H1 (cell line): Measurements from ENCODE around the gene CEP250. TPM values are rescaled to one million over a fixed set of nuclear protein-coding genes. Genes with fewer than 3 reads are reported as not detected.

Experiments
- CTCF ChIA-PET: fragments of 300-600 bp; sonication (Branson Sonifier 250); formaldehyde crosslinking; loops from one replicate; lab custom pipeline; 2021; ENCODE audit not compliant: partially characterized antibody; lab: Charles Lee
- POLR2A ChIA-PET: fragments of 300-600 bp; sonication (Branson Sonifier 250); formaldehyde crosslinking; loops from one replicate; lab custom pipeline; 2021; ENCODE audit warnings: inconsistent platforms; ENCODE audit not compliant: partially characterized antibody; lab: Charles Lee
- DNase-seq, 2 experiments: peaks; one replicate each; pipeline versions ENCODE4 v3.0.0 to v3.0.0-alpha.2; 2010 to 2022; ENCODE audit warnings: low spot score in 2 of 2, low read depth in 1 of 2, mixed read lengths in 1 of 2
- FAIRE-seq: peaks from 2 replicates; lab custom pipeline; 2011; peaks lifted over from hg19 to GRCh38; lab: Jason Lieb, UNC
- H2AFZ ChIP-seq: 2 replicates; pipeline ENCODE4 v1.8.1; 2012; ENCODE audit warnings: low read length, inconsistent platforms
- H2AK5ac ChIP-seq: 2 replicates; pipeline ENCODE4 v1.6.1; 2013; ENCODE audit warnings: low read depth, low read length
- H2BK120ac ChIP-seq: replicated peaks from 2 replicates; pipeline ENCODE3; 2013; ENCODE audit warnings: low read depth, low read length, inconsistent platforms
- H2BK12ac ChIP-seq: 2 replicates; pipeline ENCODE4 v1.6.1; 2013; ENCODE audit warnings: low read depth, low read length
- H2BK15ac ChIP-seq: 2 replicates; pipeline ENCODE4 v1.6.1; 2013; ENCODE audit warnings: low read length
- H2BK20ac ChIP-seq: 2 replicates; pipeline ENCODE4 v1.6.1; 2013; ENCODE audit warnings: low read length
- H2BK5ac ChIP-seq: 2 replicates; pipeline ENCODE4 v1.6.1; 2013; ENCODE audit warnings: low read depth, low read length
- H3K14ac ChIP-seq: 2 replicates; pipeline ENCODE4 v1.6.1; 2013; ENCODE audit warnings: inconsistent platforms; ENCODE audit not compliant: insufficient read length
- H3K18ac ChIP-seq: 2 replicates; pipeline ENCODE4 v1.6.1; 2013; ENCODE audit warnings: low read length; ENCODE audit errors: extremely low read depth
- H3K23ac ChIP-seq: 2 replicates; pipeline ENCODE4 v1.6.1; 2013; ENCODE audit warnings: inconsistent platforms; ENCODE audit not compliant: insufficient read length
- H3K23me2 ChIP-seq: 2 replicates; pipeline ENCODE4 v1.6.1; 2013; ENCODE audit warnings: low read depth, low read length
- H3K27ac ChIP-seq: 2 replicates; pipeline ENCODE4 v1.6.1; 2011; ENCODE audit warnings: low read depth, low read length, inconsistent platforms
- H3K27me3 ChIP-seq, 4 experiments: replicated peaks in 1 of 4; 1 replicate in 1 of 4; 2 replicates in 3 of 4; pipeline versions ENCODE4 v1.6.1 to v1.8.1; 2011 to 2013; ENCODE audit warnings: low read length in 3 of 4, mild to moderate bottlenecking in 3 of 4, inconsistent platforms in 2 of 4, mixed read lengths in 2 of 4, moderate library complexity in 1 of 4; ENCODE audit not compliant: control insufficient read depth in 3 of 4, insufficient read depth in 3 of 4; ENCODE audit errors: extremely low read depth in 1 of 4
- H3K36me3 ChIP-seq, 4 experiments: 2 replicates each; pipeline versions ENCODE4 v1.6.1 to v1.8.1; 2011 to 2013; ENCODE audit warnings: mild to moderate bottlenecking in 4 of 4, low read length in 3 of 4, moderate library complexity in 2 of 4, control low read depth in 1 of 4, inconsistent platforms in 1 of 4; ENCODE audit not compliant: insufficient read depth in 4 of 4, control insufficient read depth in 2 of 4
- H3K4ac ChIP-seq: replicated peaks from 2 replicates; pipeline ENCODE3; 2013; ENCODE audit warnings: low read length, low read depth, mixed read lengths, inconsistent platforms; ENCODE audit not compliant: insufficient read length
- H3K4me1 ChIP-seq, 4 experiments: replicated peaks in 1 of 4; 1 replicate in 1 of 4; 2 replicates in 3 of 4; pipeline versions ENCODE4 v1.6.1 to v1.8.1; 2011 to 2013; ENCODE audit warnings: low read length in 3 of 4, inconsistent platforms in 2 of 4, mixed read lengths in 1 of 4; ENCODE audit not compliant: insufficient read depth in 4 of 4, control insufficient read depth in 3 of 4
- H3K4me2 ChIP-seq, 2 experiments: 2 replicates each; pipeline versions ENCODE4 v1.6.1 to v1.8.1; 2011 to 2013; ENCODE audit warnings: low read depth in 2 of 2, low read length in 2 of 2, control low read depth in 1 of 2, inconsistent platforms in 1 of 2, mild to moderate bottlenecking in 1 of 2; ENCODE audit not compliant: insufficient read depth in 1 of 2
- H3K4me3 ChIP-seq, 4 experiments: fragments of 200-600, 300-600 bp in 1 of 4; sonication (generic), shearing (Covaris generic), sonication (Bioruptor Twin) in 1 of 4; 2 replicates each; pipeline versions ENCODE4 v1.5.1 to v1.8.1; 2011 to 2016; ENCODE audit warnings: low read length in 4 of 4, low read depth in 3 of 4, control low read depth in 2 of 4, inconsistent platforms in 2 of 4, mild to moderate bottlenecking in 2 of 4, mixed read lengths in 1 of 4, moderate library complexity in 1 of 4; ENCODE audit not compliant: insufficient read depth in 2 of 4; ENCODE audit errors: extremely low read depth in 1 of 4
- H3K56ac ChIP-seq: replicated peaks from 2 replicates; pipeline ENCODE3; 2013; ENCODE audit warnings: low read depth, mild to moderate bottlenecking, mixed read lengths, low read length, inconsistent platforms; ENCODE audit not compliant: insufficient read length
- H3K79me1 ChIP-seq: 2 replicates; pipeline ENCODE4 v1.6.1; 2013; ENCODE audit warnings: low read depth, low read length, control low read depth
- H3K79me2 ChIP-seq, 2 experiments: 2 replicates each; pipeline versions ENCODE4 v1.6.1 to v1.8.1; 2012 to 2013; ENCODE audit warnings: low read length in 2 of 2, mild to moderate bottlenecking in 2 of 2, inconsistent platforms in 1 of 2; ENCODE audit not compliant: insufficient read depth in 2 of 2, control insufficient read depth in 1 of 2
- H3K9ac ChIP-seq, 4 experiments: replicated peaks in 1 of 4; 1 replicate in 1 of 4; 2 replicates in 3 of 4; pipeline versions ENCODE4 v1.6.1 to v1.8.1; 2011 to 2013; ENCODE audit warnings: low read depth in 3 of 4, low read length in 3 of 4, control low read depth in 2 of 4, mild to moderate bottlenecking in 2 of 4, moderate library complexity in 2 of 4, inconsistent platforms in 1 of 4; ENCODE audit errors: extremely low read depth in 1 of 4
- H3K9me3 ChIP-seq, 2 experiments: 2 replicates each; pipeline versions ENCODE4 v1.6.1 to v1.8.1; 2012 to 2013; ENCODE audit warnings: mild to moderate bottlenecking in 2 of 2, moderate library complexity in 2 of 2, control low read depth in 1 of 2, inconsistent platforms in 1 of 2, low read depth in 1 of 2, low read length in 1 of 2, mixed read lengths in 1 of 2; ENCODE audit not compliant: insufficient read depth in 2 of 2
- H4K20me1 ChIP-seq, 2 experiments: replicated peaks in 1 of 2; 2 replicates each; pipeline versions ENCODE3 to v1.8.1; 2011 to 2013; ENCODE audit warnings: inconsistent platforms in 2 of 2, low read length in 2 of 2, mild to moderate bottlenecking in 1 of 2; ENCODE audit not compliant: insufficient read depth in 2 of 2, control insufficient read depth in 1 of 2
- H4K5ac ChIP-seq: 2 replicates; pipeline ENCODE4 v1.6.1; 2013; ENCODE audit warnings: low read length, low read depth, mixed read lengths, inconsistent platforms; ENCODE audit not compliant: insufficient read length
- H4K8ac ChIP-seq: 2 replicates; pipeline ENCODE4 v1.8.0; 2013; ENCODE audit warnings: mild to moderate bottlenecking, moderate library complexity, low read length, inconsistent platforms; ENCODE audit not compliant: insufficient read depth; ENCODE audit errors: extremely low read depth
- H4K91ac ChIP-seq: replicated peaks from 2 replicates; pipeline ENCODE3; 2013; ENCODE audit warnings: low read length, mixed read lengths, inconsistent platforms; ENCODE audit not compliant: insufficient read length
- ASH2L ChIP-seq: fragments of 200-600, 300-600 bp; sonication (generic); IDR thresholded peaks from one replicate; pipeline ENCODE4 v1.7.1; 2017; ENCODE audit warnings: low read length
- POLR2AphosphoS5 ChIP-seq: IDR thresholded peaks from 2 replicates; pipeline ENCODE4 v1.6.1; 2011; ENCODE audit warnings: low read depth, low read length
- SIX5 ChIP-seq: IDR thresholded peaks from 2 replicates; pipeline ENCODE4 v1.6.1; 2011; ENCODE audit warnings: mild to moderate bottlenecking, low read depth, low read length
- TEAD4 ChIP-seq: IDR thresholded peaks from 2 replicates; pipeline ENCODE4 v1.6.1; 2012; ENCODE audit warnings: low read depth, low read length, inconsistent platforms, mixed read lengths
- ZNF274 ChIP-seq: IDR thresholded peaks from 2 replicates; pipeline ENCODE4 v1.7.0; 2012; ENCODE audit warnings: low read length, borderline replicate concordance; ENCODE audit errors: extremely low read depth
- WGBS, 2 experiments: shearing (Covaris generic) in 1 of 2; methylation state at CpG; one replicate each; pipeline versions ENCODE4 v1.1.6 to v1.1.7; 2013 to 2015; ENCODE audit warnings: low lambda C conversion rate in 2 of 2, mixed read lengths in 2 of 2, inconsistent platforms in 1 of 2, low coverage in 1 of 2, missing lambda C conversion rate in 1 of 2; ENCODE audit not compliant: insufficient replicate concordance in 2 of 2, insufficient coverage in 1 of 2, insufficient read length in 1 of 2; ENCODE audit errors: extremely low coverage in 1 of 2, missing lambda C conversion rate in 1 of 2; 5-methylcytosine and 5-hydroxymethylcytosine counted together
- polyA plus RNA-seq, 7 experiments: library from polyadenylated mRNA; depleted of rRNA in 3 of 7; stranded (reverse) in 5 of 7; unstranded in 2 of 7; fragments of >200 nt in 5 of 7; fragments of 200-250 nt in 2 of 7; gene quantifications; 1 replicate in 5 of 7; 2 replicates in 1 of 7; 4 replicates in 1 of 7; pipeline versions ENCODE4 v1.2.1 to v1.2.3, GENCODE V29; 2011 to 2013; ENCODE audit warnings: missing spikeins in 2 of 7, mixed read lengths in 2 of 7
- total RNA-seq: library from RNA; stranded (reverse); fragmentation: NEBNext Ultra II Directional; extraction: Animal tissue kit (Norgen Biotek cat#: 25700); gene quantifications from 2 replicates; pipeline ENCODE4 v1.2.1, GENCODE V29; 2021
- TF ChIP-seq, protein P1 (sequence below): IDR thresholded peaks from 2 replicates; pipeline ENCODE4 v1.6.1; 2012; ENCODE audit warnings: inconsistent platforms

CEP250 gene
- total and polyA plus RNA-seq, 2 of the 8 experiments (the other 6 are each of a cell fraction or from before 2014, with no cell fraction given), result 2.6 to 33.7 TPM

- DNase-seq, result peak in 1 of 2 experiments; percentile 57
- H3K56ac ChIP-seq, result no peak overlapping the region
Measured at GRCh38 chr20:35561671-35562070, 106.3 kb downstream of the CEP250 start.

More at GRCh38 chr20:35561671-35562070, 106.3 kb downstream of the CEP250 start:
- CTCF ChIA-PET, result interaction anchor here (0.7 to 5.7 kb wide), 10 partner anchors 9 to 57 kb away, joined by 3 to 30 read pairs (median 4); partner anchors contain the start of gene ERGIC3
- Histone ChIP-seq H2AK5ac (no peak overlapping the region), H3K27ac (no peak overlapping the region), H3K27me3 (no peaks in the 10 kb centered on the region), H3K4me2 (no peak overlapping the region), H4K8ac (no peak overlapping the region), H3K9me3 (no peaks in the 10 kb centered on the region), H2AFZ (no peak overlapping the region), H3K14ac (no peak overlapping the region), H3K79me2 (no peaks in the 10 kb centered on the region), H3K36me3 (peaks cover 0 to 5% (median 2%) of the 10 kb centered on the region in 4 experiments; a peak in 4 of 8 replicates), H3K18ac (no peak overlapping the region), H2BK12ac (no peak overlapping the region), H3K23me2 (no peaks in the 10 kb centered on the region), H3K79me1 (0 out of 2 replicates have a peak, but pooled peaks cover 3% of the 10 kb centered on the region), H3K4ac (no peak overlapping the region), H3K9ac (no peak overlapping the region), H4K20me1 (peaks cover 0 to 4% of the 10 kb centered on the region in 2 experiments), H2BK15ac (no peak overlapping the region), H2BK20ac (no peak overlapping the region), H4K5ac (no peak overlapping the region), H2BK120ac (no peak overlapping the region), H4K91ac (no peak overlapping the region), H3K23ac (no peak overlapping the region), H3K4me3 (no peak overlapping the region), H3K4me1 (peaks cover 0 to 4% (median 2%) of the 10 kb centered on the region in 4 experiments; a peak in 4 of 7 replicates), H2BK5ac (no peak overlapping the region)
- FAIRE-seq, result no peak
- WGBS, 2 experiments, result 60% methylated on average over 5 of the region's 5 CpGs; no CpG with 5 or more reads in 1 of the 2 experiments
- no peak for TF ChIP-seq ZNF274
- TF ChIP-seq SIX5, result no peak
- TF ChIP-seq POLR2AphosphoS5, result no peak
- no peak for TF ChIP-seq TEAD4
- TF ChIP-seq, protein P1, sequence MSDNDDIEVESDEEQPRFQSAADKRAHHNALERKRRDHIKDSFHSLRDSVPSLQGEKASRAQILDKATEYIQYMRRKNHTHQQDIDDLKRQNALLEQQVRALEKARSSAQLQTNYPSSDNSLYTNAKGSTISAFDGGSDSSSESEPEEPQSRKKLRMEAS, result no peak
- TF ChIP-seq ASH2L, result no peak
- POLR2A ChIA-PET, result interaction anchor here (1.0 to 3.1 kb wide), 7 partner anchors 10 to 175 kb away, joined by 3 to 13 read pairs (median 3); partner anchors contain the start of gene ERGIC3
